H1 (cell line): ENCODE data around the gene ARHGEF28. TPM values are rescaled to one million over a fixed set of nuclear protein-coding genes. Genes with fewer than 3 reads are reported as not detected.

ENCODE experiments used
- CTCF ChIA-PET: fragments of 300-600 bp; sonication (Branson Sonifier 250); formaldehyde crosslinking; loops from one replicate; lab custom pipeline; 2021; ENCODE audit not compliant: partially characterized antibody; lab: Charles Lee
- POLR2A ChIA-PET: fragments of 300-600 bp; sonication (Branson Sonifier 250); formaldehyde crosslinking; loops from one replicate; lab custom pipeline; 2021; ENCODE audit warnings: inconsistent platforms; ENCODE audit not compliant: partially characterized antibody; lab: Charles Lee
- DNase-seq, 2 experiments: peaks; one replicate each; pipeline versions ENCODE4 v3.0.0 to v3.0.0-alpha.2; 2010 to 2022; ENCODE audit warnings: low spot score in 2 of 2, low read depth in 1 of 2, mixed read lengths in 1 of 2
- FAIRE-seq: peaks from 2 replicates; lab custom pipeline; 2011; peaks lifted over from hg19 to GRCh38; lab: Jason Lieb, UNC
- H2AFZ ChIP-seq: 2 replicates; pipeline ENCODE4 v1.8.1; 2012; ENCODE audit warnings: low read length, inconsistent platforms
- H2AK5ac ChIP-seq: 2 replicates; pipeline ENCODE4 v1.6.1; 2013; ENCODE audit warnings: low read depth, low read length
- H2BK120ac ChIP-seq: replicated peaks from 2 replicates; pipeline ENCODE3; 2013; ENCODE audit warnings: low read depth, low read length, inconsistent platforms
- H2BK12ac ChIP-seq: 2 replicates; pipeline ENCODE4 v1.6.1; 2013; ENCODE audit warnings: low read depth, low read length
- H2BK15ac ChIP-seq: 2 replicates; pipeline ENCODE4 v1.6.1; 2013; ENCODE audit warnings: low read length
- H2BK20ac ChIP-seq: 2 replicates; pipeline ENCODE4 v1.6.1; 2013; ENCODE audit warnings: low read length
- H2BK5ac ChIP-seq: 2 replicates; pipeline ENCODE4 v1.6.1; 2013; ENCODE audit warnings: low read depth, low read length
- H3K14ac ChIP-seq: 2 replicates; pipeline ENCODE4 v1.6.1; 2013; ENCODE audit warnings: inconsistent platforms; ENCODE audit not compliant: insufficient read length
- H3K18ac ChIP-seq: 2 replicates; pipeline ENCODE4 v1.6.1; 2013; ENCODE audit warnings: low read length; ENCODE audit errors: extremely low read depth
- H3K23ac ChIP-seq: 2 replicates; pipeline ENCODE4 v1.6.1; 2013; ENCODE audit warnings: inconsistent platforms; ENCODE audit not compliant: insufficient read length
- H3K23me2 ChIP-seq: 2 replicates; pipeline ENCODE4 v1.6.1; 2013; ENCODE audit warnings: low read depth, low read length
- H3K27ac ChIP-seq: 2 replicates; pipeline ENCODE4 v1.6.1; 2011; ENCODE audit warnings: low read depth, low read length, inconsistent platforms
- H3K27me3 ChIP-seq, 4 experiments: replicated peaks in 1 of 4; 1 replicate in 1 of 4; 2 replicates in 3 of 4; pipeline versions ENCODE4 v1.6.1 to v1.8.1; 2011 to 2013; ENCODE audit warnings: low read length in 3 of 4, mild to moderate bottlenecking in 3 of 4, inconsistent platforms in 2 of 4, mixed read lengths in 2 of 4, moderate library complexity in 1 of 4; ENCODE audit not compliant: control insufficient read depth in 3 of 4, insufficient read depth in 3 of 4; ENCODE audit errors: extremely low read depth in 1 of 4
- H3K36me3 ChIP-seq, 4 experiments: 2 replicates each; pipeline versions ENCODE4 v1.6.1 to v1.8.1; 2011 to 2013; ENCODE audit warnings: mild to moderate bottlenecking in 4 of 4, low read length in 3 of 4, moderate library complexity in 2 of 4, control low read depth in 1 of 4, inconsistent platforms in 1 of 4; ENCODE audit not compliant: insufficient read depth in 4 of 4, control insufficient read depth in 2 of 4
- H3K4ac ChIP-seq: replicated peaks from 2 replicates; pipeline ENCODE3; 2013; ENCODE audit warnings: low read length, low read depth, mixed read lengths, inconsistent platforms; ENCODE audit not compliant: insufficient read length
- H3K4me1 ChIP-seq, 4 experiments: replicated peaks in 1 of 4; 1 replicate in 1 of 4; 2 replicates in 3 of 4; pipeline versions ENCODE4 v1.6.1 to v1.8.1; 2011 to 2013; ENCODE audit warnings: low read length in 3 of 4, inconsistent platforms in 2 of 4, mixed read lengths in 1 of 4; ENCODE audit not compliant: insufficient read depth in 4 of 4, control insufficient read depth in 3 of 4
- H3K4me2 ChIP-seq, 2 experiments: 2 replicates each; pipeline versions ENCODE4 v1.6.1 to v1.8.1; 2011 to 2013; ENCODE audit warnings: low read depth in 2 of 2, low read length in 2 of 2, control low read depth in 1 of 2, inconsistent platforms in 1 of 2, mild to moderate bottlenecking in 1 of 2; ENCODE audit not compliant: insufficient read depth in 1 of 2
- H3K4me3 ChIP-seq, 4 experiments: fragments of 200-600, 300-600 bp in 1 of 4; sonication (generic), shearing (Covaris generic), sonication (Bioruptor Twin) in 1 of 4; 2 replicates each; pipeline versions ENCODE4 v1.5.1 to v1.8.1; 2011 to 2016; ENCODE audit warnings: low read length in 4 of 4, low read depth in 3 of 4, control low read depth in 2 of 4, inconsistent platforms in 2 of 4, mild to moderate bottlenecking in 2 of 4, mixed read lengths in 1 of 4, moderate library complexity in 1 of 4; ENCODE audit not compliant: insufficient read depth in 2 of 4; ENCODE audit errors: extremely low read depth in 1 of 4
- H3K56ac ChIP-seq: replicated peaks from 2 replicates; pipeline ENCODE3; 2013; ENCODE audit warnings: low read depth, mild to moderate bottlenecking, mixed read lengths, low read length, inconsistent platforms; ENCODE audit not compliant: insufficient read length
- H3K79me1 ChIP-seq: 2 replicates; pipeline ENCODE4 v1.6.1; 2013; ENCODE audit warnings: low read depth, low read length, control low read depth
- H3K79me2 ChIP-seq, 2 experiments: 2 replicates each; pipeline versions ENCODE4 v1.6.1 to v1.8.1; 2012 to 2013; ENCODE audit warnings: low read length in 2 of 2, mild to moderate bottlenecking in 2 of 2, inconsistent platforms in 1 of 2; ENCODE audit not compliant: insufficient read depth in 2 of 2, control insufficient read depth in 1 of 2
- H3K9ac ChIP-seq, 4 experiments: replicated peaks in 1 of 4; 1 replicate in 1 of 4; 2 replicates in 3 of 4; pipeline versions ENCODE4 v1.6.1 to v1.8.1; 2011 to 2013; ENCODE audit warnings: low read depth in 3 of 4, low read length in 3 of 4, control low read depth in 2 of 4, mild to moderate bottlenecking in 2 of 4, moderate library complexity in 2 of 4, inconsistent platforms in 1 of 4; ENCODE audit errors: extremely low read depth in 1 of 4
- H3K9me3 ChIP-seq, 2 experiments: 2 replicates each; pipeline versions ENCODE4 v1.6.1 to v1.8.1; 2012 to 2013; ENCODE audit warnings: mild to moderate bottlenecking in 2 of 2, moderate library complexity in 2 of 2, control low read depth in 1 of 2, inconsistent platforms in 1 of 2, low read depth in 1 of 2, low read length in 1 of 2, mixed read lengths in 1 of 2; ENCODE audit not compliant: insufficient read depth in 2 of 2
- H4K20me1 ChIP-seq, 2 experiments: replicated peaks in 1 of 2; 2 replicates each; pipeline versions ENCODE3 to v1.8.1; 2011 to 2013; ENCODE audit warnings: inconsistent platforms in 2 of 2, low read length in 2 of 2, mild to moderate bottlenecking in 1 of 2; ENCODE audit not compliant: insufficient read depth in 2 of 2, control insufficient read depth in 1 of 2
- H4K5ac ChIP-seq: 2 replicates; pipeline ENCODE4 v1.6.1; 2013; ENCODE audit warnings: low read length, low read depth, mixed read lengths, inconsistent platforms; ENCODE audit not compliant: insufficient read length
- H4K8ac ChIP-seq: 2 replicates; pipeline ENCODE4 v1.8.0; 2013; ENCODE audit warnings: mild to moderate bottlenecking, moderate library complexity, low read length, inconsistent platforms; ENCODE audit not compliant: insufficient read depth; ENCODE audit errors: extremely low read depth
- H4K91ac ChIP-seq: replicated peaks from 2 replicates; pipeline ENCODE3; 2013; ENCODE audit warnings: low read length, mixed read lengths, inconsistent platforms; ENCODE audit not compliant: insufficient read length
- WGBS, 2 experiments: shearing (Covaris generic) in 1 of 2; methylation state at CpG; one replicate each; pipeline versions ENCODE4 v1.1.6 to v1.1.7; 2013 to 2015; ENCODE audit warnings: low lambda C conversion rate in 2 of 2, mixed read lengths in 2 of 2, inconsistent platforms in 1 of 2, low coverage in 1 of 2, missing lambda C conversion rate in 1 of 2; ENCODE audit not compliant: insufficient replicate concordance in 2 of 2, insufficient coverage in 1 of 2, insufficient read length in 1 of 2; ENCODE audit errors: extremely low coverage in 1 of 2, missing lambda C conversion rate in 1 of 2; 5-methylcytosine and 5-hydroxymethylcytosine counted together
- polyA plus RNA-seq, 7 experiments: library from polyadenylated mRNA; depleted of rRNA in 3 of 7; stranded (reverse) in 5 of 7; unstranded in 2 of 7; fragments of >200 nt in 5 of 7; fragments of 200-250 nt in 2 of 7; gene quantifications; 1 replicate in 5 of 7; 2 replicates in 1 of 7; 4 replicates in 1 of 7; pipeline versions ENCODE4 v1.2.1 to v1.2.3, GENCODE V29; 2011 to 2013; ENCODE audit warnings: missing spikeins in 2 of 7, mixed read lengths in 2 of 7
- total RNA-seq: library from RNA; stranded (reverse); fragmentation: NEBNext Ultra II Directional; extraction: Animal tissue kit (Norgen Biotek cat#: 25700); gene quantifications from 2 replicates; pipeline ENCODE4 v1.2.1, GENCODE V29; 2021

ARHGEF28 gene
- total and polyA plus RNA-seq, 2 of the 8 experiments (the other 6 are each of a cell fraction or from before 2014, with no cell fraction given), result 0.33 to 1.0 TPM

GRCh38 chr5:73942783-73943182 is 316.8 kb downstream of the ARHGEF28 start:
- Histone ChIP-seq H3K4me3 (no peak overlapping the region), H4K8ac (no peak overlapping the region), H3K36me3 (no peaks in the 10 kb centered on the region), H3K4me2 (no peak overlapping the region), H3K23me2 (no peaks in the 10 kb centered on the region; the same call in 1 of the 2 replicates), H3K56ac (no peak overlapping the region), H2AK5ac (no peak overlapping the region), H4K20me1 (no peaks in the 10 kb centered on the region), H4K91ac (no peak overlapping the region), H2BK5ac (no peak overlapping the region), H3K27me3 (no peaks in the 10 kb centered on the region), H2BK20ac (no peak overlapping the region), H3K4me1 (no peaks in the 10 kb centered on the region), H2BK12ac (no peak overlapping the region), H2AFZ (no peak overlapping the region), H3K27ac (no peak overlapping the region), H3K14ac (no peak overlapping the region), H3K9ac (no peak overlapping the region), H2BK120ac (no peak overlapping the region), H3K79me1 (no peaks in the 10 kb centered on the region), H3K18ac (no peak overlapping the region), H3K79me2 (no peaks in the 10 kb centered on the region), H2BK15ac (no peak overlapping the region), H4K5ac (no peak overlapping the region), H3K4ac (no peak overlapping the region), H3K23ac (no peak overlapping the region), H3K9me3 (peaks cover 0 to 3% of the 10 kb centered on the region in 2 experiments; a peak in 1 of 4 replicates)
- WGBS, 2 experiments, result 100% methylated on average over 1 of the region's 1 CpG; no CpG with 5 or more reads in 1 of the 2 experiments
- FAIRE-seq (no peak), DNase-seq (no peak)
- CTCF ChIA-PET, result interaction anchor here (0.8 to 1.1 kb wide), 2 partner anchors 40 to 807 kb away, joined by 3 to 5 read pairs; no protein-coding TSS in a partner anchor
- POLR2A ChIA-PET, result no interaction called here
